Stimulated activated CD4-positive, alpha-beta T cell treated with anti-CD3 and anti-CD28 coated beads, Interleukin-4, amount 100 ng/mL, for 4 hours (primary cell): ENCODE measurements around the gene PPM1J.

Experiments
- DNase-seq, 2 experiments: peaks; one replicate each; pipeline ENCODE4 v3.0.0-alpha.2; 2020

Gene PPM1J

DNA sequence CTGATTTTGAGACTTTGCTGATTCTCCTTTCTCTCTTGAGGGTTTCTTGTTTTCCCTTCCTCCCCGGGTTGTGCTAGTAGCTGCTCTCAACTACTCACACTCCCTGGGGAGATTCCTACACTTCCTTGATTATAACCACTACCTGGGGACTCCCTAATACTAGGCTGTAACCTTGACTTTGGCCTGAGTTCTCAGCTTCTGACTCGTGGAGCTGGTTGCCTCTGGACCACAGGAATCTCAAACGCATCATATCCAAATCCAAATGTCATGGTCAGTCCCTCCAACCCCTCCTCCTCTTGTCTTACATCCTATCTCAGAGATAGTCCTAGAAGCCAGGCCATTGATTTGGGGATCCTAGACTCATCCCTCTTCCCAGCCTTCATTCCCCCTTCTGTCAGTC is 28.7 kb downstream of the PPM1J start:
- DNase-seq: no peak

DNA sequence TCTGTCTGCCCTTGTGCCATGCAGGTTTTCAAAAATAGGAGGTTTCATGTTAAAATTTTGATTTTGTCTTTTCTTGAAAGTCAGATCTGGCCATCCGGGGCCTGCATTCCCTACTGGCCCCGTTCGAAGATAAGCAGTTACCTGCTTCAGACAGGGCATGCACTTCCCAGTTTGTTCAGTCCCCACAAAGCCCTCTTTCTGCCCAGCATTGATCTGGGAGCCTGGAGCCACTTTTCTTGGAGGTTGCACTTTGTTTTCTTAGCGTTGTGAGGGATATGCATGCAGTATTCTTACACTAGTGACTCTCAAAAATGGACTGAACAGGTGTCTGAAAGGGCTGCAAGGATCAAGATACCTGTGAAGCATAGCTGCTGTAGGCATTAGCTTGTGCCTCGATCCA is 29.2 kb downstream of the PPM1J start:
- no peak for DNase-seq

DNA sequence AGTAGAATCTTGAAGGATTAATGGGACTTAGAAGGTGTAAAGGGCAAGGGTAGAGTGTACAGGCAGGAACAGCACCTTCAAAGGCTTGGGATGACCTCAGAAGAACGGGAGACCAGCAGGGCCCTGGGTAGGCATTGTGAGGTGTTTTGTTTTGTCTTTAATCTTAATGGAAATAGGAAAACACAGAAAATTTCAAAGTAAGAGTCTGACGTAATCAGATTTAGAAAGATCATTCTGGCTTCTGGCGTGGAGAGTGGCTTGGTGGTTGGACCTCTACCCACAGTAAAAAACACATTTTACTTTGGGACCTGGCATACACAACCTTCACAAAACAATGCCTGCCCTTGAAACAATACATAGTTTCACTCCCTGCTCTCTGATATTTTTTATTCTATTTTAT is 36.5 kb downstream of the PPM1J start:
- DNase-seq: no peak

DNA sequence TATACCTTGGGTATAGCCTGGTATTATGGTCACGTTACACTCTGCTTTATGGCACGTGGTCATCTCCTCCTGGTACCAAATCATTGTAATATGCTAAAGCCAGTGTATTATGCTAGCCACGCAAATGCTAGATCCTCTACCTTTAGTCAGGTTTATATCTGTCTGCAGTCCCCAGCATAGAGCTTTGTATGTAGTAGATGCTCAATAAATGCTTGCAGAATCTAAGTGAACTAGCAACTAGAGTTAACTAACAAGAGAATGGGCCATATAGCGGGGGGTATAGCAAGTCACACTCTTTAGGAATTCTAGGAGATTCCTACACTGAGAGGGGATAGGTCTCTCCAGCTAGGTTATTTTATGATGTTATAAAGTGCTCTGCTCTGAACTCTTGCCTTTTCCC is 37.6 kb downstream of the PPM1J start:
- no peak for DNase-seq

DNA sequence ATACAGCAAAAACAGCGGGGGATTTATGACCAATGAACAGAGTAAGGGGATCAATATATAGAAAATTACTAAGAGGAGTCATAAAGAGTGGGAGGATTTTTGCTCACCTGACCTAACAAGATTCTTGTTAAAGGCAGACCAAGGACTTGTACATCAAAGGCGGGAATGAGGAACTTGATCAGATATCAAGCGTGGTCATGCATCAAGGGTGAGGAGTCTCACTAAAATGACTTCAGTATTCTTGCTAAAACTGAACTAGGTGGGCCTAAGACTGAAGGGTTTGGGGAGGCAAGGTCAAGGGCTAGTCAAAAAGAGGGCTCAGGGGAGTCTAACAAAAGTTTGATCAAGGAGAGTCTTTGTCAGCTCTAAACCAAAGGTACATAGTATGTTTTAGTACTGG is 38.6 kb downstream of the PPM1J start:
- DNase-seq: no peak

DNA sequence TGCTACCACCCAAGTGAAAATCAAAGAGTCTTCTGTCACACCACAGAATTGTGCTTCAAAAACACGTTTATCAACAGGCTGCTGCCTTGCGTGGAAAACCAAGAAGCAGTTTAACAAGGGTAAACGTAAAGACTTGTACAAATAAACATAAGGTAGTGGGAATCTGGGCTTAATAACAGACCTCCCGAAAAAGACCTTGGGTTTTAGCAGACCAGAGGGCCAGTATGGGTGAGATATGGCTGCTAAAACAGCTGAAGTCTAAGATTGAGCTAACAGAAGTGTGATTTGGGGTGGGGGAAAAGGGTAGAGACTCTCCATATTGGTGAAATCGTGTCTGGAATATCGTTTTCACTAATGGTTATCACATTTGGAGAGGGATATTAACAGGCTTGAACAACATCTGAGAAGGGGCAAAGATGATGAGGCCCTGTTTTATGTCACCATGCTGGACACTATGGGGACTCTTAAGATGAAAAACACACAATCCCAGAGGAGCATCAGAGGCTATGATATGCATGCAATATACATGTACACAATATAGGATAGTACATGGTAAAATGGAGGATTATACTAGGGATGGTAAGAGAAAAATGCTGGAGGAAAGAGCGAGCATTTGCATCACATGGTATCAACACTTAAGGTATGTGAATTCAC is 39.3 kb downstream of the PPM1J start:
- DNase-seq: no peak

DNA sequence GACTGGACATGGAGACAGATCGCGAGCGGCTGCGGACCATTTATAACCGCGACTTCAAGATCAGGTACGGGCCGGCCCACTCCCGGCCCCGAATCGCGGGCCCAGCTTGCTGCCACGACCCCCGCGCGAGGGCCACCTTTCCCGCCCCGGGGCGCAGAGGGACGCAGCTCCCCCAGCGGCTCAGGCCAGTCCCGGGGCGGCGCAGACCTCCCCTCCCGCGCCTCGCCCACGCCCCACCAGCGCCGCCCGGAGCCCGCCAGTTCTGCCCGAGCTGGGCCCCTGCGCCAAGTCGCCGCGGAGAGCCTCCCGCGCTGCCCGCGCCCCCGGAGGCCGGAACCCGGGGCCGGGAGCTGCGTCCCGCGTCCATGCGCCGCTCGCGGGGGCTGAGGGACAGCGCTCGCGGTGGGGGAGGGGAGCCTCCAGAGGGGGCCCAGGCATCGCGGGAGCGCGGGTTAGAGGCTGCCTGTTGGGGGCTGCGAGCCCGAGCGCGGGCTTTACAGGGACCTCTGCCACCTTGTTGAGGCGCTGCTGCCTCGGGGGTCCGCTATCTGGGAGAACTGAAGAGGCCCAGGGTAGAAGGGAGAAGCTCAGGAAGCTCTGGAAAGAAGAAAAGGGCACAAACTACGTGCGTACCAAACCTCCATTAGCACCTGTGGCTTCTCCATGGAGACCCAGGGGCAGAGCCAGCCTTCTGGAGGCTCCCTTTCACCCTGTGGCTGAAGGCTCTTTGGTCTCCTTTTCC is 40.0 kb downstream of the PPM1J start:
- peak; percentile 32 to 41 for DNase-seq

DNA sequence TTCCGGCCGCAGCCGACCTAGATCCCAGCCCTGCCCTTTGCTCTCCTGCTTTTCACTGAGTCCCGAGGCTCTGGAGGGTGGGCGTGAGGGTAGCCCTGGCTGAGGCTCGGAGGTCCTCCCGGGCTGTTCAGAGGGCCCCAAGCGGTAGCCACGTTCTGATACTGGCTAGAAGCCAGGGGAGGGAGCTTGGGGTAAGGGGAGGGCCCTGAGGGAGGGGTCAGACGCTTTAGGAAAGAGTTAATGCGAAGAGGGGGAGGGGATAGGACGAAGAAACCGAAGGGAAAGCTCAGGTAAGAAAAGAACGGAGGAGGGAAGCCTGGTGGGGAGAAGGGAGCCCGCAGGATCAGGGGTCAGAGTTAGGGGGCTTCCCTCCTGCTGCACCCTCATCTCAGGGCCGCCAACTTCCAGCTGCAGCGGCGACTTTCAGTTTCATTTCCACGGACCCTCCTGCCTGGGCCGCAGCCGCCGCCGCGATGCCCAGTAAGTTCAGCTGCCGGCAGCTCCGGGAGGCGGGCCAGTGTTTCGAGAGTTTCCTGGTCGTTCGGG is 40.6 kb downstream of the PPM1J start, which contains the start of gene MOV10:
Gene MOV10 (plus strand): TSS at position 220 of the 546 bp plus-strand sequence. CDS start 254 bp downstream, at position 474.
- peak; percentile 33 to 50 for DNase-seq

DNA sequence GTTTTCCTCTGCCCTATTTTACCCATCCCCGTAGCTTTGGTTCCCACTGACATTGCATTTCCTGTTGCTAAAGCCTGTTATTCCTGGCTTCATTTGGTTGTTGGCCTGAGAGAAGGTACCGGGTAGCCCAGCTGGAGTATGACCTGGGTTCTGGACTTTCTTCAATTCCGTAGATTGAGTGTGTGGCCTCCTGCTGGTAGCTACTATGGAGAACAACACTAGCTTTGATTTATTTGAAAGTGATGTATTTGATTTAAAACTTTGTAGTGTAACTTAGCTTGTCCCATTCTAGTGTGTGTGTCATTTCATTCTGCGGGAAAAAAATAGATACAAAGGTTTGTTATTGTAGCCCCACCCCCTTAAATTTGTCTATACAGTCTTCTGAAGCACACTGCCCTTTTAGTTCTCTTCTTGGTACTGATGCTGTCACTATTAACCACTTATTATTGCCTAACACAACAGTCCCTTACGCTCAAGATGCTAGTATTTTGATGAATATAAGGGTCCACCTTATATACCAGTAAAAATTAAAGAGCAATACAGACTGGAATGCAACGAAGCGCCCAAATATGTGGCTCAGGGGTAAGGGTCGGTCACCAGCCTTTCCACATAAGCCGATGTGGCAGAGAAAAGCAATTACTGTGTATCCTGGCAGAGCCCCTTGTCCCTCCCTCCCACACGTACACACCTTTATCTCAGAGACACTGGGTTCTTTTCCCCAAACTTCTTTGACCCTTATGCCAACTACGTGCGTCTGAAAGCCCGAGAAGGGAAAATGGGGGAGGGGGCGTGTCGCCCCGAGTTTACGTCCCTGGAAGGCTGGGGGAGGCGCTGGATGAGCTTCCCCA is 41.3 kb downstream of the PPM1J start:
- DNase-seq: no peak

DNA sequence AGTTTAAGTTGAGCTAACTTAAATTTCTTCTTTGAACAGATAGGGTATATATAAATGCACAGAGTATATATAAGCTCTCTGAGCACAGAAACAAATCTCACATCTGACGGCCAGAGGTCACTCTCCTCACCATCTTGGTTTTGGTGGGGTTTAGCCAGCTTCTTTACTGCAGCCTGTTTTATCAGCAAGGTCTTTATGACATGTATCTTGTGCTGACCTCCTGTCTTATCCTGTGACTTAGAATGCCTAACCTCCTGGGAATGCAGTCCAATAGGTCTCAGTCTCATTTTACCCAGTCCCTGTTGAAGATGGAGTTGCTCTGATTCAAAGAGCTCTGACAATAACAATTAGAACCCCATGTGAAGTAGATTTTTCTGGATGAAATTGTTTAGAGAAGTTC is 42.3 kb downstream of the PPM1J start:
- no peak for DNase-seq

DNA sequence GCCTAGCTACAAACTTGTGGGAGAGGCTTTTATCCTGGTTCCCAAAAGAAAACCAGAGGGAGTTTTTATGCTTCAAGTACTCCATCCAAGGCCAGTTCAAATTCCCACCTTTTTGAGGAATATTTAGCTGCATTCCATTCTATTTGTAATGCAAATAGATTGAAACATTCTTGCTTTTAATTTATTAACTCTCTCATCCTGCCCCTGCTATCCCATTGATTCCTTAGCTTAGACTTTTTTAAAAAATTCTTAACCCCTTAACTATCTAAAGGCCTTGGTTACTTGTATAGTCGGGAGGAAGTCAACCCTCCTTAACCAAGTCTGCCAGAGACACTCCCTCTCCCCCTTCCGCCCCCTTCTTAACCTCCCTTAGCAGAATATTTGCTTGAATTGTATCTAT is 43.1 kb downstream of the PPM1J start:
- DNase-seq: no peak

DNA sequence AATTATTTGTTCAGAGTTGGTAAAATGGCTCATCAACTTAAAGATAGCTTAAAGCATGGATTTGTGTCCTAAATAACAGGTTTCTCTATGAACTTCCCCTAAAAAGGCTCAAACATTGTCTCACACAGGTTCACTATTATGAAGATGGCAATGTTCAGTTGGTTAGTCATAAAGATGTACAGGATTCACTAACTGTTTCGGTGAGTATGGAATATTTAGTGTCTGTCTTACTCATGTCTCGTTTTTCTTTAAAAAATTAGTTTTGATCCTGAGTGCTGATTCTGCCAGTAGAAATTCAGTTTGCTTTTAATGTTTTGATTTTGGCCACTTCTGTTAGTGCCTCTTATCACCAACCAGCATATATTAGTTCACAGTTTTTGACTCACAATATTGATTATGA is 48.2 kb downstream of the PPM1J start:
- DNase-seq: no peak

DNA sequence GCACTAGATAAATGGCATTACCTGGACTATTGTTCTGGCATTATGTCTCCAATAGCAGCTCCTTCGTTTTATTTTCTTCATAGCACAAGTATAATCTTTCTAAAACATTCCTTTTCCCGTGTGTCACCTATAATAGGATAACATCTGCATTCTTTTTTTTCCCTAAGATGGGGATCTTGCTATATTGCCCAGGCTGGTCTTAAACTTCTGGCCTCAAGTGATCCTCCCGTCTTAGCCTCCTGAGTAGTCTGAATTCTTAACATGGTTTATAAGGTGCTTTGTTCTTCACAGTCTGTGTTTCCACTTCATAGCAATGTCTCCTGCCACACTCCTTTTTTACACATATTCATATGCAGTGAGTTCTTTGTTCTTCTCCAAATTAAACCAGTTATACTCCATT is 49.3 kb downstream of the PPM1J start:
- no peak for DNase-seq
